Peyer's patch (tissue), 4 donors: ENCODE data around the gene PCNT. TPM values are rescaled to one million over a fixed set of nuclear protein-coding genes. Genes with fewer than 3 reads are reported as not detected.
"Not testable (repeated sequence)": the region's sequence is repeated elsewhere in the genome, so short reads cannot be mapped to it uniquely, and the experiment has no call there.

Experiments used
- DNase-seq, 3 donors: peaks; one replicate each; pipeline ENCODE4 v3.0.0-alpha.2; 2017 to 2019
- H3K27ac ChIP-seq, 4 donors: fragments of 200-600 bp; sonication (generic); one replicate each; pipeline ENCODE4 v1.5.1; 2016 to 2019
- H3K27me3 ChIP-seq, 2 donors: fragments of 200-600 bp; sonication (generic); one replicate each; pipeline ENCODE4 v1.5.1; 2019
- H3K36me3 ChIP-seq, 3 donors: fragments of 200-600 bp; sonication (generic); one replicate each; pipeline ENCODE4 v1.5.1; 2016 to 2019
- H3K4me1 ChIP-seq, 4 donors: fragments of 200-600 bp; sonication (generic); one replicate each; pipeline ENCODE4 v1.5.1; 2016 to 2019
- H3K4me3 ChIP-seq, 4 donors: fragments of 200-600 bp; sonication (generic); 1 replicate in 3 of 4; 2 replicates in 1 of 4; pipeline ENCODE4 v1.5.1; 2016 to 2019; ENCODE audit warnings: mild to moderate bottlenecking in 1 of 4
- H3K9me3 ChIP-seq, 4 donors: fragments of 200-600 bp; sonication (generic); one replicate each; pipeline ENCODE4 v1.5.1; 2016 to 2019; ENCODE audit warnings: mild to moderate bottlenecking in 1 of 4
- CTCF ChIP-seq, 6 experiments: fragments of 450-650 bp in 4 of 6; fragments of 200-600 bp in 2 of 6; sonication (generic) in 1 of 6; IDR thresholded peaks; one replicate each; pipeline ENCODE4 v1.5.1; 2017 to 2019; ENCODE audit warnings: antibody characterized with exemption in 6 of 6, mild to moderate bottlenecking in 3 of 6, moderate library complexity in 1 of 6
- POLR2A ChIP-seq, 2 donors: fragments of 450-650 bp; IDR thresholded peaks; one replicate each; pipeline ENCODE4 v1.5.1; 2017; ENCODE audit warnings: antibody characterized with exemption in 2 of 2, mild to moderate bottlenecking in 2 of 2, moderate library complexity in 2 of 2
- total RNA-seq, 4 donors: library from RNA; depleted of rRNA; stranded (reverse); fragments of >200 nt; gene quantifications; one replicate each; pipeline ENCODE4 v1.1.0, GENCODE V29; 2016

The PCNT gene
- total RNA-seq, 4 donors from 2014 or later = 29.2 to 119 (median 59.5) TPM

DNA sequence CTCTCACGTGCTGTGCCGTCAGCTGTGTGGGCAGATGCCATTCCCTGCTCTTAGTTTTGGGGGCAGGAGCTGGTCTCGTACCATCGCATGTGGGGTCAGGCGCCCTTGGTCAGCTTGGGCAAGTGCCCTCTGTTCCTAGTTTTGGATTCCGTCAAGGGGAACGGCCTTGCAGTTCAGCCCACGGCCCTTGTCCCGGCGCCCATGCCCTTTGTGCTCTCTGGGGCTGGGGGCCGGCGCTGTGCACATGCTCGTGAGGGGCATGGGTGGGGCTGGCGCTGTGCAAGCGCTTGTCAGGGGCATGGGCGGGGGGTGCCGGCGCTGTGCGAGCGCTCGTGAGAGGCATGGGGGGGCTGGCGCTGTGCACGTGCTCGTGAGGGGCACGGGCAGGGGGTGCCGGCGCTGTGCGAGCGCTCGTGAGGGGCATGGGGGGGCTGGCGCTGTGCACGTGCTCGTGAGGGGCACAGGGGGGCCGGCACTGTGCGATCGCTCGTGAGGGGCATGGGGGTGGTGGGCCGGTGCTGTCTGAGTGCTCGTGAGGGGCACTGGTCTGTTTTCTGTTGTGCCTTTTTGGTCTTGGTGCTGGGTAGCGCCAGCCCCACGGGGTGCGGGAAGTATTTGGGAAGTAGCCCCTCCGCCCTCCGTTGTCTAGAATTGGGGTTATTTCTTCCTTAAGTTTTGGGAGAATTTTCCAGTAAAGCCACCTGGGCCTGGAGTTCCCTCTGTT lies 105.2 kb downstream of the PCNT start:
- Histone ChIP-seq H3K27ac (no peak overlapping the region), H3K4me1 (no peaks in the 10 kb centered on the region), H3K9me3 (no peaks in the 10 kb centered on the region), H3K4me3 (no peak overlapping the region), H3K36me3 (peaks cover 0 to 69% (median 0%) of the 10 kb centered on the region in 3 donors), H3K27me3 (no peaks in the 10 kb centered on the region)
- DNase-seq = peak in 1 of 3 donors; percentile 39
- TF ChIP-seq POLR2A (IDR thresholded peaks at IDR 0.05) (no peak), CTCF (IDR thresholded peaks at IDR 0.05) (no peak)

DNA sequence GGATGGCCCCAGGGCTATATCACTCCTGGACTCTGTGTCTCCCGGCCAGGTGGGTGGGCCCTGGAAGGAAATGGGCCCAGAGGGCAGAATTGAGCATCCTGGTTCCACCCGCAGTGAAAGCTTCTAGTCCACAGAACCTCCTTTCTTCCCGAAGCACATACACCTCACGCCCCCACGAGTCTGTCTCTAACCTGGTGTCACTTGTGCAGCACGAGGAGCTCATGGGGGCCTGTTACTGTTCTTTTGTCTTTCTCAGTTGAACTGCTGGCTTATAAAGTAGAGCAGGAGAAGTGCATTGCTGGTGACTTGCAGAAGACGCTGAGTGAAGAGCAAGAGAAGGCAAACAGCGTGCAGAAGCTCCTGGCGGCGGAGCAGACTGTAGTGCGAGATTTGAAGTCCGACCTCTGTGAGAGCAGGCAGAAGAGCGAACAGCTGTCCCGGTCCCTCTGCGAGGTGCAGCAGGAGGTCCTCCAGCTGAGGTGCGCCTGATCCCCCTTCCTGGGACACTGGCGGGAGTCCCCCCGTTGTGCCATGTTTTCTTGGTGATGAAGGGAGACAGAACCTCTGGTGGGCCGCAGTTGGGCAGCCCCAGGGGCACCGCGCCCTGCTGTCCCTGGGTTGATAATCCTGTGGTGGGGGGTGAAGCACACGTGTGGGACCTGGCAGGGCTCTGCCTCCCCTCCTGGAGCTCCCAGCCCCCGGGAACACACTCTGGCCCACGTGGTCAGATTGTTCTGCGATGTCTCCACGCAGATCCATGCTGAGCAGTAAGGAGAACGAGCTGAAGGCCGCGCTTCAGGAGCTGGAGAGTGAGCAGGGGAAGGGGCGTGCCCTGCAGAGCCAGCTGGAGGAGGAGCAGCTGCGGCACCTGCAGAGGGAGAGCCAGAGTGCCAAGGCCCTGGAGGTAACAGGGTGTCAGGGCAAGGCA lies 106.1 kb downstream of the PCNT start:
- Histone ChIP-seq H3K27me3 (no peaks in the 10 kb centered on the region), H3K9me3 (no peaks in the 10 kb centered on the region), H3K4me3 (no peak overlapping the region), H3K27ac (no peak overlapping the region), H3K36me3 (peaks cover 0 to 78% (median 0%) of the 10 kb centered on the region in 3 donors), H3K4me1 (no peaks in the 10 kb centered on the region)
- peak in 1 of 3 donors; percentile 22 for DNase-seq
- TF ChIP-seq CTCF (IDR thresholded peaks at IDR 0.05) (no peak), POLR2A (IDR thresholded peaks at IDR 0.05) (no peak)

GRCh38 chr21:46431448-46431847 lies 107.5 kb downstream of the PCNT start:
- H3K9me3 ChIP-seq = no peaks in the 10 kb centered on the region
- TF ChIP-seq POLR2A (IDR thresholded peaks at IDR 0.05) (no peak), CTCF (IDR thresholded peaks at IDR 0.05) (no peak)
- peaks cover 0 to 86% (median 0%) of the 10 kb centered on the region in 3 donors for H3K36me3 ChIP-seq
- H3K4me1 ChIP-seq = no peaks in the 10 kb centered on the region
- H3K27ac ChIP-seq = no peak overlapping the region
- no peak for DNase-seq
- H3K4me3 ChIP-seq = no peak overlapping the region
- no peaks in the 10 kb centered on the region for H3K27me3 ChIP-seq

- Histone ChIP-seq H3K36me3 (peaks cover 0 to 88% (median 0%) of the 10 kb centered on the region in 3 donors), H3K27ac (no peak overlapping the region), H3K4me3 (no peak overlapping the region), H3K27me3 (no peaks in the 10 kb centered on the region), H3K4me1 (no peaks in the 10 kb centered on the region), H3K9me3 (no peaks in the 10 kb centered on the region)
- TF ChIP-seq CTCF (IDR thresholded peaks at IDR 0.05) = no peak
- TF ChIP-seq POLR2A (IDR thresholded peaks at IDR 0.05) = no peak
- DNase-seq = no peak
Observed at GRCh38 chr21:46431884-46432488, 108.0 kb downstream of the PCNT start.

- H3K9me3 ChIP-seq, H3K4me3 ChIP-seq, H3K4me1 ChIP-seq, H3K27me3 ChIP-seq, DNase-seq, H3K27ac ChIP-seq: not testable (repeated sequence)
- peaks cover 0 to 87% (median 0%) of the 10 kb centered on the region in 3 donors for H3K36me3 ChIP-seq
Observed at GRCh38 chr21:46433116-46433515, 109.2 kb downstream of the PCNT start.
